B cell (primary cell): ENCODE measurements around the gene C17orf100. TPM values are rescaled to one million over a fixed set of nuclear protein-coding genes. Genes with fewer than 3 reads are reported as not detected.
A peak's percentile ranks its signal among the peaks of the same experiment; 100 is the strongest.

Experiments
- ATAC-seq: fragments of 200-7000 bp; cut with Tn5 transposase; one replicate; pipeline ENCODE4 v1.10.0; 2021; ENCODE audit warnings: low read depth, mild to moderate bottlenecking, moderate number of reproducible peaks, moderate library complexity
- CTCF ChIA-PET: fragments of 350-600 bp; sonication (Branson Sonifier 250); formaldehyde crosslinking; loops from one replicate; lab custom pipeline; 2021; ENCODE audit warnings: antibody characterized with exemption, inconsistent platforms; lab: Charles Lee
- POLR2A ChIA-PET: fragments of 350-600 bp; sonication (Branson Sonifier 250); formaldehyde crosslinking; loops from one replicate; lab custom pipeline; 2021; ENCODE audit warnings: antibody characterized with exemption; lab: Charles Lee
- DNase-seq: peaks from one replicate; pipeline ENCODE4 v3.0.0; 2013
- H2AFZ ChIP-seq: 2 replicates; pipeline ENCODE4 v1.6.1; 2012; ENCODE audit warnings: mild to moderate bottlenecking, low read depth, low read length; ENCODE audit not compliant: insufficient read depth, poor library complexity, severe bottlenecking
- H3K27ac ChIP-seq, 2 donors: 1 replicate in 1 of 2; 2 replicates in 1 of 2; pipeline ENCODE4 v1.5.1; 2012 to 2013; ENCODE audit warnings: low read length in 2 of 2, mild to moderate bottlenecking in 2 of 2, moderate library complexity in 1 of 2
- H3K27me3 ChIP-seq, 4 experiments: fragments of 200-600 bp in 1 of 4; sonication (generic) in 1 of 4; replicated peaks in 1 of 4; 1 replicate in 2 of 4; 2 replicates in 2 of 4; pipeline versions ENCODE4 v1.6.1 to v1.7.0; 2013 to 2016; ENCODE audit warnings: low read length in 3 of 4, mild to moderate bottlenecking in 2 of 4, mixed read lengths in 1 of 4, moderate library complexity in 1 of 4; ENCODE audit not compliant: insufficient read depth in 4 of 4, control insufficient read depth in 3 of 4; ENCODE audit errors: control extremely low read depth in 1 of 4
- H3K36me3 ChIP-seq, 2 experiments: replicated peaks in 1 of 2; 1 replicate in 1 of 2; 2 replicates in 1 of 2; pipeline versions ENCODE4 v1.6.1 to v1.7.1; 2013; ENCODE audit warnings: low read length in 1 of 2; ENCODE audit not compliant: insufficient read depth in 2 of 2, control insufficient read depth in 1 of 2; ENCODE audit errors: control extremely low read depth in 1 of 2, extremely low read depth in 1 of 2
- H3K4me1 ChIP-seq, 2 donors: fragments of 200-600 bp in 1 of 2; sonication (generic) in 1 of 2; 1 replicate in 1 of 2; 2 replicates in 1 of 2; pipeline versions ENCODE4 v1.5.1 to v1.6.1; 2013 to 2017; ENCODE audit warnings: low read length in 2 of 2; ENCODE audit not compliant: control insufficient read depth in 2 of 2, insufficient read depth in 2 of 2
- H3K4me2 ChIP-seq: replicated peaks from 2 replicates; pipeline ENCODE3; 2012; ENCODE audit warnings: mild to moderate bottlenecking, low read depth, low read length; ENCODE audit not compliant: poor library complexity, severe bottlenecking
- H3K4me3 ChIP-seq, 5 experiments: fragments of 200-600 bp in 1 of 5; sonication (generic) in 1 of 5; 1 replicate in 3 of 5; 2 replicates in 2 of 5; pipeline versions ENCODE4 v1.5.1 to v1.7.0; 2011 to 2016; ENCODE audit warnings: low read length in 4 of 5, mild to moderate bottlenecking in 4 of 5, low read depth in 2 of 5, control low read depth in 1 of 5, moderate library complexity in 1 of 5; ENCODE audit not compliant: insufficient read depth in 1 of 5; ENCODE audit errors: control extremely low read depth in 1 of 5, extremely low read depth in 1 of 5
- H3K79me2 ChIP-seq: fragments of 200-600 bp; sonication (generic); one replicate; pipeline ENCODE4 v1.6.0; 2016; ENCODE audit warnings: low read length; ENCODE audit not compliant: control insufficient read depth, insufficient read depth
- H3K9ac ChIP-seq: fragments of 200-600 bp; sonication (generic); 2 replicates; pipeline ENCODE4 v1.6.1; 2017; ENCODE audit warnings: mild to moderate bottlenecking, low read length, moderate library complexity
- H3K9me3 ChIP-seq, 3 donors: one replicate each; pipeline versions ENCODE4 v1.6.1 to v1.7.1; 2013; ENCODE audit warnings: low read length in 2 of 3; ENCODE audit not compliant: control insufficient read depth in 2 of 3, insufficient read depth in 1 of 3; ENCODE audit errors: control extremely low read depth in 1 of 3
- H4K20me1 ChIP-seq: 2 replicates; pipeline ENCODE4 v1.6.0; 2012; ENCODE audit warnings: mild to moderate bottlenecking, low read length; ENCODE audit not compliant: insufficient read depth, control insufficient read depth, poor library complexity, severe bottlenecking
- H3K27ac Mint-ChIP-seq: one replicate; pipeline ENCODE4 v1.8.0; 2021; ENCODE audit warnings: mixed read lengths
- H3K27me3 Mint-ChIP-seq: one replicate; pipeline ENCODE4 v1.8.0; 2021; ENCODE audit warnings: mixed read lengths
- H3K4me1 Mint-ChIP-seq: one replicate; pipeline ENCODE4 v1.8.0; 2021; ENCODE audit warnings: mixed read lengths
- H3K4me3 Mint-ChIP-seq: one replicate; pipeline ENCODE4 v1.8.0; 2021; ENCODE audit warnings: mixed read lengths
- H3K9me3 Mint-ChIP-seq: one replicate; pipeline ENCODE4 v1.8.0; 2022; ENCODE audit warnings: mixed read lengths; ENCODE audit not compliant: insufficient read depth
- CTCF ChIP-seq: fragments of 200-600 bp; IDR thresholded peaks from one replicate; pipeline ENCODE4 v1.8.0; 2022; ENCODE audit warnings: antibody characterized with exemption, mild to moderate bottlenecking
- EZH2 ChIP-seq: IDR thresholded peaks from 2 replicates; pipeline ENCODE4 v1.6.1; 2012; ENCODE audit warnings: borderline replicate concordance, low read depth, mild to moderate bottlenecking, moderate library complexity, low read length; ENCODE audit not compliant: insufficient read depth, poor library complexity, severe bottlenecking
- WGBS: methylation state at CpG from one replicate; pipeline ENCODE4 v1.1.5; 2013; ENCODE audit warnings: missing lambda C conversion rate; ENCODE audit not compliant: insufficient coverage; 5-methylcytosine and 5-hydroxymethylcytosine counted together
- intact Hi-C: fragments of 100-400 bp; cut with micrococcal nuclease; formaldehyde crosslinking; loops from one replicate; pipeline ENCODE4 v1.10.0; 2022
- polyA plus RNA-seq: library from polyadenylated mRNA; depleted of rRNA; stranded (reverse); fragments of >200 nt; gene quantifications from 2 replicates; pipeline ENCODE4 v1.2.3, GENCODE V29; 2012
- total RNA-seq, 2 donors: library from RNA; stranded (reverse); fragments of 120-200 nt in 1 of 2; gene quantifications; 1 replicate in 1 of 2; 2 replicates in 1 of 2; pipeline versions ENCODE4 v1.2.3 to v1.2.4, GENCODE V29; 2013 to 2022

C17orf100 gene
- total and polyA plus RNA-seq, 2 donors (not counting 1 experiment from before 2014, with no cell fraction given), result 3.7 to 11.6 TPM

GRCh38 chr17:6651919-6652452 lies 424 bp downstream of the C17orf100 start:
- Histone ChIP-seq H3K27me3 (no peaks in the 10 kb centered on the region), H4K20me1 (peaks cover 21% of the 10 kb centered on the region), H3K36me3 (peaks cover 0 to 23% of the 10 kb centered on the region in 2 experiments), H2AFZ (peak overlapping the region; percentile 82), H3K79me2 (peaks cover 32% of the 10 kb centered on the region), H3K4me3 (peak overlapping the region; percentile 17 to 92 (median 74)), H3K9me3 (peaks cover 0 to 5% (median 0%) of the 10 kb centered on the region in 3 donors), H3K4me2 (peak overlapping the region; percentile 82), H3K9ac (peak overlapping the region; percentile 99), H3K4me1 (peaks cover 28 to 50% of the 10 kb centered on the region in 2 donors), H3K27ac (peak overlapping the region; percentile 96 to 99)
- H3K27ac Mint-ChIP-seq, result peak overlapping the region; percentile 64
- H3K27me3 Mint-ChIP-seq, result no peaks in the 10 kb centered on the region
- no peaks in the 10 kb centered on the region for H3K9me3 Mint-ChIP-seq
- intact Hi-C loops, result loop anchor here (1.0 to 10.0 kb wide), 6 partner anchors 11 to 1183 kb away; partner anchors contain the start of genes DERL2, KDM6B, MIS12 and NLRP1
- DNase-seq, result no peak
- peak overlapping the region; percentile 99 for H3K4me3 Mint-ChIP-seq
- peaks cover 68% of the 10 kb centered on the region for H3K4me1 Mint-ChIP-seq
- TF ChIP-seq EZH2 (no peak), CTCF (no peak)
- ChIA-PET CTCF (interaction anchor here (0.8 to 1.8 kb wide), 3 partner anchors 9 to 177 kb away, joined by 4 to 7 read pairs (median 5); no protein-coding TSS in a partner anchor), POLR2A (interaction anchor here (1.0 to 2.4 kb wide), 3 partner anchors 9 to 14 kb away, joined by 3 to 17 read pairs (median 4); no protein-coding TSS in a partner anchor)
- whole genome bisulfite sequencing, result 6% methylated on average over 47 of the region's 47 CpGs
- ATAC-seq, result peak; percentile 3
